Pons (tissue), 1 donor: Measurements from ENCODE around the gene TMEM178B.
"Not testable (repeated sequence)": the region's sequence is repeated elsewhere in the genome, so short reads cannot be mapped to it uniquely, and the experiment has no call there.

ENCODE experiments used
- DNase-seq: peaks from one replicate; pipeline ENCODE4 v3.0.0-alpha.2; 2016; ENCODE audit warnings: low spot score

Gene TMEM178B

DNA sequence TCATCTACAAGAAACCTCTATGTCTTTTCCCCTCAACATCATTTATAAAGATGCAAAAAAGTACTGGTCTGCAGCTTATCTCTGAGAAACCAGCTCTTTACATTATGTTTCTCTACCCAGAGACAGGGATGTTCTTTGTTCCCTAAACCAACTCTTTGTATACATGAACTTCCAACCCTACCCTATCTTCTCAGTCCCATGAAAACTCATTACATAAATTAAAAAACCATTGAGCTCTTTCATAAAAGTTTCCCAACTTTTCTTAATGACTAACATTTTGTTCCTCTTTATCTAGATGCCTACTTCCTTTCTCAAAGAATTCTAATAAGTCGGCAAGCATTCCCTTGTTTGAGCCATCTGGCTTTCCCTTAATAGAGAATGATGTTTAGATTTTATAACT, 284.5 kb downstream of the TMEM178B start:
- DNase-seq: no peak

DNA sequence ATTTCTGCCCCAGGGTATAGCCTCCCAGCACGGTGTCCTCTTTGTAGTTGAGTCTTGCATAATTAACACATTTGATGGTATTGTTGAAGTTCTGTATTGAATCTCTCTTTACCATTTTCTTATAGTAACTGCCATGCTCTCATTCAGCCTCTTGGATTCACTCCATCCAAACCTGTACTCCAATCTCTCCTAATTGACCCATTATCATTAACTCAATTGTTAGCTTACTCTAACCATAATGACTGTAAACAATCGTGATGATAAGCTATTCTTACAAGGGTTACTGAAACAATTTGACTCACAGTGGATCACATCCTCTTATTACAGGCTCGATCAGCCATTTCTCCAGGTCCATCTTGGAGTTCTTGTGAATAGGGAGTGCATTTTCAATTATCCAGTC, 285.4 kb downstream of the TMEM178B start:
- no peak for DNase-seq

DNA sequence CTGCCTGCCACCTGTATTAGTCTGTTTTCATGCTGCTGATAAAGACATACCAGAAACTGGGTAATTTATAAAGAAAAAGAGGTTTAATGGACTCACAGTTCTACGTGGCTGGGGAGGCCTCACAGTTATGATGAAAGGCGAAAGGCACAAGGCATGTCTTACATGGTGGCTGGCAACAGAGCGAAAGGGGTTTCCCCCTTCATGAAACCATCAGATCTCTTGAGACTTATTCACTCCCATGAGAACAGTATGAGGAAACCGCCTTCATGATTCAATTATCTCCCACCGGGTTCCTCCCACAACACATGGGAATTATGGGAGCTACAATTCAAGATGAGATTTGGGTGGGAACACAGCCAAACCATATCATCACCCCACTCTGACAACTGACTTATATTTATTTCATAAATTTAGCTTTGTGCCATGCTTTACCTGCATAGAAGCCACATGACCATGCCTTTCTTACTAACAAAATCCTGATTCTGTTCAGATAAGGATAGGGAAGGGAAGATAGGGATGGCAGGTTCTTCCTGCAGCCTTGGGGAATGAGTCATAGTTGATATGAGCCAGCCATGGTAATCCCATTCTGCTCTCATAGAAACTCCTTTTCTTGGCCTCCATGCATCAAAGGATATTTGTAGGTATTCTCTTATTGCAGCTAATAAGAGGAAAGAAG, 286.0 kb downstream of the TMEM178B start:
- no peak for DNase-seq

DNA sequence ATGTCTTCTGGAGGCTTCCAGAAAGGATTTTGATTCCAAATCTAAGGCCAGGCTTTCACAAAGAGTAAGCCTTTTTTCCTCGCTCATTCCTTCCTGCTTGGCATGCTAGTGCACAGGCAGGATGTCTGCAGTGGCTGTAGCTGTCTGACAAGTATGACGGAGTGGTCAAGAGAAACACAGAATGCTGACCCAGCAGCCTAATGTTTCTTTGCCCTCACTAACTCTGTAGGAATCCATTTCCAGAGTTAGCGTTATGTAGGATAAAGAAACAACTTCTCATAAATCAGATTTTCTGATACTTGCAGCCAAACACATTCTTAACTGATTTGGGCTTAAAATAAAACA, 286.5 kb downstream of the TMEM178B start:
- no peak for DNase-seq

DNA sequence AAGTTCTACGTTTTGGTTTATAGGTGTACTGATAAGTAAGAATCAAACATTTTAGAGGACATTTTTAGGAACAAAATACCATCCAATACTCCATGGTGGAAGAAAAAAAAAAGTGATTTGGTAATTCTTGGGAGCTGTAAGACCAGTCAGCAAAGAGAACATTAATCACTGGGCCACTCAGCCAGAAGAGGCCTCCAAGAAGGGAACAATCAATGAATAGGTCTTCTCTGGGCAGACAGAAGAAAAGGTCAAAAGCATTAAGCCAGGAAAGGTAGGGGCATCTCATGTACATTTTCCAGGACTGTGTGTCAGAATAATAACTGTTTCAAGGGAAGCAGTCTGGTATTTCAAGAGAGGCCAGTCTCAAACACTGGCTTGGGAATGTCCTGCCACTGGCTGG, 286.9 kb downstream of the TMEM178B start:
- DNase-seq: no peak

DNA sequence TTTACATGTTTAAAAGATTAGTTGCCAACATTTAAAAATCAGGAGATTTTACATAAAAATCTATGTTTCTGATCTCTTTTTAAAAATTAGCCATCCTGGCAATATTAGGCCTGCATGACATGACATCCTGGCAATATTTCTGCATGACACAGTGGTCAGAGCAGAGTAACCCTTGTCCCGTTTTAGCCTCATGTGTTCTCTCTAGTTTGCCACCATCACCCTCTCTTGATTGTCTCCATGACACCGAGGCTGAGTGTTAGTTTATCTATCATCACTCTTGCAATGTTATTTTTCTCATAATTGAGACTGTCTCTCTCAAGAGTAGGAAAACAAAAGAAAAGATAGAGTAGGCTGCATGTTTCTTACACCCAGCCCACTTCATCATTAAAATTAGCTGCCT, 287.6 kb downstream of the TMEM178B start:
- DNase-seq: no peak

DNA sequence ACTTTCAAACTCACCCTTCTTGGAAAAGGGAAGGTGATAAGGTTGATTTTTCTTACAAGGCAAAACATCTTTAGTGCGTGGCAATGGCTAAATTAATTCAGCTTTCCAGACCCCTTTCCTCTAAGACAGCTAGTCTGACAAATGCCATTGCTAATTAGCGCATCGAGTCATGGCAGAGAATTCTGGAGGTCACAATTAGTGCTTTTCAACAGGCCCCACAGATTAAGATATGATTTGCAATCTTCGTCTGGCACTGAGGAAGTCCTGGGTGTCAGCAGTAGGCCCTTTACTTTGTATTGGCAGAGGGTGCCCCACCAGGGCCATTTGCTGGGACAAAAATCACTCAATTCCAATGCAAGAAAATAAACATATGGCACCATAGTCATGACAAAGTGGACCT, 288.1 kb downstream of the TMEM178B start:
- DNase-seq: no peak

DNA sequence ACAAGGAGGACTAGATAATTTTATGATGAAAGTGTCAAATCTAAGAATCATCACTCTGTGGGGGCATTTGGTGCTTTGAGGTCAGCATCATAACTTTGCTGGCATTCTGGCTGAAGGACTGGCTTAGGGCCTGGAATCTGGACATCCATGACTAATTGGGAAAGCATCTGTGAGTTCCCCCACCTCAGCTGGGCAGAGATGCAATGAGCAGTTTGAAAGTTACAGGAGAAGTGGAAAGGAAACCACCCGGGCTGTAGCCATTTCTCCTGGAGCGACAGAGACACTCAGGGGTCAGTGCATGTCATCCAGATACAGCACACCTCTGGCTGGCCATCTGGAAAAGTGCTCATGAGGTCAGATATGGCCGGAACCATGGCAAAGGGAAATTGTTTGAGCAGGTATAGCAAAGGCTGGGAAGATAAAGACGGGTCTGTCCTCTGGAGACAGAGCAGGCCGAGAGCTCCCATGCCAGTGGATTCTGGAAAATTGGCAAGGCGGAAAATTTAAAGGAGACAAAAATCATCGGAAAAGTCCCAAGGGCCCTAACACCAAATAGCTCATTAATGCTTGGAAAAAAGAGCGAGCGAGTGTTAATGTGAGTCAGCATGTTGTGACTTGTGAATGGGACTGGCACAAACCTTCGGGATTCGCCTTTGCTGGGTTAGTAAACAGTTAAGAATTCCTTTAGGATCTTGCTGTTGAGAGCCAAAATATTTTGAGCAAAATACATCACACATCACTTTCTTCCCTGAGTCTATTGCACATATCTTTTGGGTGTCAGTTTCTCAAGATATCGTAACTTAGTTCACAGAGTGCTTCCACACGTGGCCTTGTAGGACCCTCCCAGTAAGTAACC, 288.9 kb downstream of the TMEM178B start:
- DNase-seq: no peak

DNA sequence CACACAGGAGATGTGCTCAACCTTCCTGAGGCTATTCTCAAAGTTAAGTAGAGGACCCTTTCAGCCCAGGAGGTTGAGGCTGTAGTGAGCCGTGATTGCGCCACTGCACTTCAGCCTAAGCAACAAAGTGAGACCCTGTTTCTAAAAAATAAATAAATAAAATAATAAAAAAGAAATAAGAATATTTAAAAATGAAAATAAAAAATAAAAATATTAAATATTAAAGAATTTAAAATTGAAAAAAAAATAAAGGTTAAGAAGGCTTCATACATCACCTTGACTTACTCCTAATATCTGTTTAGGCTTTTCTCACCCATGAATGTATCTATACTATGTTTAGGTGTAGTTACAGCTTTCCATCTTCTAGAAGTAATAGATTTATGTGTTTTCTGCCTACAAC, 289.9 kb downstream of the TMEM178B start:
- no peak for DNase-seq

DNA sequence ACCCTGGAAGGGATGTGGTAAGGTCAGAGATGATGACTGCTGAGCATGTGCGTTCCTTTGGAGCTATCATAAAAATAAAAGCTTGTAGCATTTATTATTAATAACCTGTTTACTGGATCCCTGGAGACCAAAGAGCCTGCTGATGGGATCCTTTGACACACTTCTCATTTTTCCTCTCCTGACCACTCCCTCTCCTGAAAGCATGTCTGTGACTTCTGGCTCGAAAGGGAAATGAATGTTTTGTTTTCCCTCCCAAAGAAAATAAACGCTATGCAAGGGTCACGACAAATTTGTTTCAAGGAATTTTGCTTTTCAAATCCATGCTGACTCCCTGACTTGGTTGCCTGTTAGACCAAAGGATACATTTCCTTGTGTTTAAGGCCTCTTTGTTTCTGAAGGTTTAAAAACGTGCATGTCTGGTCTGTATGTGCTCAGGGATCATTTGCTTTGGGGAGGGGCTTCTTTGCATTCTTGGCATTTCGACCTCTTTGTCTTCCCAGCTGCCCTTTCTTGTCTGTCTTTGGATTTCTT, 292.3 kb downstream of the TMEM178B start:
- DNase-seq: no peak

DNA sequence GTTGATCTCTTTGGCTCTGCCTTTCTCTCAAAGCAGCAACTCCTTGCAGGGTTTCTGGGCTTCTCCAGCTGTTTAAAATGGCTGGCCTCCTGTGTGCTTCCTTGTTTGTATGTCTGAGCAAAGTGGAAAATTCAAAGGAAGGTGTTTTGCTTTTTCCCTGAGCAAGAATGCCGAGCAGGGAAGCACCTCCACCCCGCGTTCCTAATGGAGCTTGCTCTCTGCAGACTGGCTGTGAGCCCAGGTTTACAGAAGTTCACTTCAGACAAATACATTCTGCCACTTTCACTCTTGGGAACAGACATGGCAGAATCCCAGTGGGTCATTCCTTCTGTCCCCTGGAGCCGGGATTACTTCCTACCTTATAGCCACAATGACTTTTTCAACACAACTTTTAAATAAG, 295.6 kb downstream of the TMEM178B start:
- DNase-seq: peak; percentile 46

DNA sequence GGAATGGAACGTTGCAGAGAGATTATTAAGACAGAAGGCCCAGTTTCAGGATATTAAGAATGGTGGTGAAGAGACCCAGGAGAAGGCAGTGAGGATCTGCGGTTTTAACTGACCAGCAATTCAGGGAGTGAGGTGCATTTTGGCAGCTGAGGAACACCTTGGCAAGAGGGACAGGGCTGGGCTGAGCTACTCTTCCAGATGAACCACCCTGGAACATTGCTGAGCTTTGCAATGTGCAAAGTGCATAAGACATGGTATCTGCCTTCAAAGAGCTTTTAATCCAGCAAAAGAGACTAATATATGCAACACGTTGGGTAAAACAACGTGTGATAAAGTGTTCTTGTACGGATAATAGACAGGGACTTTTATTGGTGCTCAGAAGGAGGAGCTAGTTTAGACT, 296.3 kb downstream of the TMEM178B start:
- no peak for DNase-seq

DNA sequence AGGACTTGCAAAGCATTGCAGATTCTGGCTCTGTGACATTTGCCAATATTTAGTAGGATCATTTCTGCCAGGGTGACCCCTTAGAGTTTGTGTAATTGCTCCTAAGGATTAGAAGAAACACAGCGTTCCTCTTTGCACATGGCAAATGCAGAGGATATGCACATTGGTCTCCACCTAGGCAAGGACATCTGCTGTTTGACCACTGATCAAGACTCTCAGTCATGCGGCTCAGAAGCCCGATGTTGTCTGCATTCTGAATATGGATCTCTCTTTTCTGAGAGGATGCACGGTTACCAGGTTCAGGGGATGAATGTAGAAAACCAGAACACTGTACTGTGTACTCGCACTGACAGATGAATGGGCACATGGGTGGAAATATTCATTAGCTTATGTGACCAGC, 296.8 kb downstream of the TMEM178B start:
- no peak for DNase-seq

DNA sequence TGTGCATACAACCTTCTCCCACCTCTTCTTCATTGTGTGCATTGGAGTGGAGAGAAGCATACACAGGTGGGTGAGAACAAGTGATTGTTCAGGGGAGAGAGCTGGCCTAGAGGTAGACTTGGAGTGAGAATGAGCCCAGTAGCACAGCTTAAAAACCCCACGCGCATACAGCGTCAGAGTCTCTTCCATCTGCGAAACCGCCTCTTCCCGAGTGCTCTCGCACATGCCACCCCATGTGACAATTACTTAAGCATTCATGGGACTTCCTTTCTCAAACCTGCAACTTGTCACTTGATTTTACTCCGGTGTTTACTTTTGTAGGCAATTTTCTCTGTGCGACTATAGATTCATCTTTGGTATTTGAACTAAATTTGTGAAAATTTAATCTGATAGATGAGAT, 300.6 kb downstream of the TMEM178B start:
- no peak for DNase-seq

DNA sequence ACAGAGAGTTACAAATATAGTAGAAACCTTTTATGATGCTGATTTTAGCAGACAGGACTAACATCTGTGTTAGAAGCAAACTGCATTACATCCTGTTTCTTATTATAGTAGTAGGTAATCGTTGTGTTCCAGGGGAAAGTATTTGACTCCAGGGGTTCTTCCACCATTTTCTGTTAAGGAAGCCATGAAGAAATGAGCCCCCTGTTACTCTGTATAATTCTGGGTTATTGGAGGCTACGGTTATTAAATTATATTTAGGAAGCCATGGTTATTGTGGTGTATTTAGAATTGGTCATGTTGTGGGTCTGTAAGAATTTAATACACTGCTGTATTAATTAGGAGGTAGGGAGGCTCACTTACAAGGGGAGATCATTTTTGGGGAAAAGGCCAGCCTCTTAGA, 301.6 kb downstream of the TMEM178B start:
- no peak for DNase-seq

DNA sequence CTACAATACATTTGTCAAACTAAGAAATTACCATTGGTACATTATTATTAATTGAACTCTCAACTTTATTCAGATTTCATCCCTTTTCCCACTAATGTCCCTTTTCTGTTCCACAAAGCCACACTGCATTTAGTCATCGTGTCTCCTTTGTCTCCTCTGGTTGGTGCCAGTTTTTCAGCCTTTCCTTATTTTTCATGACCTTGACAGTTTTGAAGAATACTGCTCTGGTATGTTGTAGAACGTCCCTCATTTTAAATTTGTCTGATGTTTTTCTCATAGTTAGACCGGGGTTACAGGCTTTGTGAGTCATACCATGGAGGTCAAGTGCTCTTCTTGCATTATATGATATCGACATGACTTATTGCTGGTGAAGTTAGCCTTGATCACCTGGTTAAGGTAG, 304.0 kb downstream of the TMEM178B start:
- DNase-seq: no peak

DNA sequence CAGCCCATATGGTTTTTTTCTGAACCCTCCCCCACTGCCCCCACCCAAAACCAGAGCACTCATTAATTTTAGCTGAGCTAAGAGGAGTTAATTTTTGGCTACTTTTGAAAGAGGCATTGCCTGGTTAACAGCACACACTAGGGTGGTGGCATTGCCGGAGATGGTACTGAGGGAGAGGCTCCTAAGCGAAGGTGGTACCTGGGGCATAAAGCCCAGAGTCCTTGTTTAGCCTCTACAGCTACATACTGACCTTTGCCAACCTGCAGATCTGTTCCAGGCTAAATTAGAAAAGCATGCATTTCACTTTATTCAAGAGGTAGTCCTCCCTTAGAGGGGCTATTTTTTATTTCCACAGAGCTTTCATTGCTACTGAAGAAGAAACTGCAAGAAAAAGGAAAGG, 304.5 kb downstream of the TMEM178B start:
- no peak for DNase-seq

DNA sequence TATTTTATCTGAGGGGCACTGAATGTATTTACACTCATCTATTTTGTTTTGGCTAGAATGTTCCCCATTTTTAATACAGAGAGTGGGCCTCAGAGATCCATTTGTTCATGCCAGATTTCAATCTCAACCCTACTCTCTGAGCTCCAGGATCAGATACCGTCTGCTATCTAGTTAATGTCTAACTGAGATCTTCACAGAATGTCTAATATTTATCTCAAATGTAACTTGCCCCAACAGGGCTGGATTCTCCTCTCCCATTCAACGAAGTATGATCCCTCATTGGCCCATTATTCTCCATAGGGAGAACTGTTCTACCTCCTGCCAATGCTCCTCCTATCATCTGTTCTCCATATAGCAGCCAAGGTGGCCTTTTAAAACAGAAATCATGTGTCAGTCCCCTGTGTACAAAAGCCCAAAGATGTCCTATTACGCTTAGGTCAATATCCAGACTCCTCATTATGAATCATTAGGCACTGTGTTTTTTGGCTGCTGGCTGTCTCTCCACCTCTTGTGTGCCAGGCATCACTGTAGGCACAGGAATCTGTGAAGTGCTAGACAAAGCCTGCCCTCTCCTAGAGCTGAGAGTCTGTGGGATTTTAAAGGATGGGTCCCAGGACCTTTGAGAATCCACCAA, 308.0 kb downstream of the TMEM178B start:
- DNase-seq: peak; percentile 2

DNA sequence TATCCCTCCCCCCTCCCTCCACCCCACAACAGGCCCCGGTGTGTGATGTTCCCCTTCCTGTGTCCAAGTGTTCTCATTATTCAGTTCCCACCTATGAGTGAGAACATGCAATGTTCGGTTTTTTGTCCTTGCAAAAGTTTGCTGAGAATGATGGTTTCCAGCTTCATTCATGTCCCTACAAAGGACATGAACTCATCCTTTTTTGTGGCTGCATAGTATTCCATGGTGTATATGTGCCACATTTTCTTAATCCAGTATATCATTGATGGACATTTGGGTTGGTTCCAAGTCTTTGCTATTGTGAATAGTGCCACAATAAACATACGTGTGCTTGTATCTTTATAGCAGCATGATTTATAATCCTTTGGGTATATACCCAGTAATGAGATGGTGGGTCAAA, 309.5 kb downstream of the TMEM178B start:
- DNase-seq: not testable (repeated sequence)

DNA sequence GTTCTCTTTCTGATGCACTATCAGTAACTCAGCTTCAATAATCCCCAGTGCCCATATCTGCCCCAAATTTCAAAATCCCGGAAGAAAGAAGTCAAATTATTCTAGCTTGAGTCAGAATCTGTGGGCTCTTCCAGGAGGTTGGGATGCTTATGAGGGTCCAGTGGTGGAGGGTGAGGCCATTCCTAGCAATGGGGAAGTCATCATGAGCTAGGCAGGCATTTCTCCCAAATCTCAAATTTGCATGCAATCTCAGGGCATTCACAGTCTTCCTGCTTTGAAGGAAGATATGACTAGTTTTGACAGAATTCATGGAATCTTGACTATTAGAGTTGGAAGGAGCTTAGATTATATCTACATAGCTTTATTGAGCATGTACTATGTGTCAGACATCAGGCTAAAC, 313.0 kb downstream of the TMEM178B start:
- DNase-seq: no peak

DNA sequence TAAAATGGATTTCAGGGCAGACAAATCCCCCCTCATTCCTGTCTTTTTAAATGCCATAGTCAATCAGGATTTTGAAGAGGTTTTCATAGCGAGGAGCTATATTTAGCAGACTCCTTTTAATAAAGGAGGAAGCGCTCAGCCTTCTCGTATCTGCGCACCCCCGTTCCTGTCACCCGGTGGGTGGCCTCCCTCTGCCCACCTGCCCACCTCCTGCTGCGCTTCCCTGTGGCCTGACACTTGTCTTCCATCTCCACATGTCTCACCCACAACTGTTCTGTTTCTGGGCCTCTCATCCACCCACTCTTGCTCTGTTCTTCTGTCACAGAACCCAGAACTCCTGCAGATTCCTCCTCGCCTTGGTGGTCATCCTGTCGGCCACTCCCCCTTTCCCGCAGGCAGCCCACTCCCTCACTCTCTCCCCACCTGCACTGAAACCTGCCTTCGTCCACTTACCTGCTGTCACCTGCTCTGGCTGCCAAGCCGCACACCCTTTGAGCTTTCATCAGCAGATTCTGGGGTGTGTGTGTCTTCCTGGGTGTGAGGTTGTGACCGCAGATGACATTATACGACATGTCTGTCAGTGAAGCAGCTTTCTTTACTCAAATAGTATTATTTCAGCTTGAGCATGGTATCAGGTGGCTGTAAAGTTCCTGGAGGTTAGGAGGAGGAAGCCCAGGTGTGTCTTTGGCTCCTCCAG, 313.8 kb downstream of the TMEM178B start:
- no peak for DNase-seq

DNA sequence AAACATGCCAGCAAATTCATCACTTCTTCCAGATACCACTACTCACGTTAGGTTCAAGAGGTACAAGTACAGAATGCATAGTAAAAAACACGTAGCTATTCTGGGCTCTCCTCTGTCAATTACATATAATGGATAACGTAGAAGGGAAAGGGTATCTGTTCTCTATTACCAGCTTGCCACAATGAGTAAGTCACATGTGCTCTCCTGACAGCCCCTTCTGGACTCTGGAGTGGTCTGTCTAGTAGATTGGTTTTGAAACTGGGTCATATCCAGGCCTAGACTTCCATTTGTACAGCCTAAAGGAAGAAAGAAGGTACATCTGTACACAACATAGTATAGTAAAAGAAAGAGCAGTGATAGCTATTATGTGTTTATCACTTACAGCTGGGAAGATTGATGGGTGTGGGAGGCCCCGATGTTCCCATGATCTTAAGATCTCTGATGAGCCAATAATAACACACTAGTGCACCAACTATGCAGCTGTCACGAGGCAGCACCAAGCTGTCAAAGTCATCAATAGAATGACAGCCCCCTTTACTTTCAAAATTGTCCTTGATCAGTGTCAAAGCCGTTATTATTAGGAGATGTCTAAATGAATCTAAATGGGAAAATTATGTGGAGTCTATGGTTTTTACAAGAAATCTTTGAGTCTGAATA, 315.4 kb downstream of the TMEM178B start:
- no peak for DNase-seq
